Ishikawa (cell line): ENCODE data around the gene LILRB5.

Source experiments
- CEBPB ChIP-seq: IDR thresholded peaks from 2 replicates; pipeline ENCODE4 v1.6.1; 2012
- CREB1 ChIP-seq: IDR thresholded peaks from 2 replicates; pipeline ENCODE4 v1.6.1; 2012; ENCODE audit warnings: low read depth
- EGR1 ChIP-seq: IDR thresholded peaks from 2 replicates; pipeline ENCODE4 v1.6.1; 2012
- EP300 ChIP-seq: IDR thresholded peaks from 2 replicates; pipeline ENCODE4 v1.6.1; 2012; ENCODE audit warnings: borderline replicate concordance
- FOXM1 ChIP-seq: IDR thresholded peaks from 2 replicates; pipeline ENCODE4 v1.6.1; 2012; ENCODE audit warnings: low read depth, borderline replicate concordance
- MAX ChIP-seq: IDR thresholded peaks from 2 replicates; pipeline ENCODE4 v1.6.1; 2012
- NFIC ChIP-seq: IDR thresholded peaks from 2 replicates; pipeline ENCODE4 v1.6.1; 2012
- RAD21 ChIP-seq: IDR thresholded peaks from 2 replicates; pipeline ENCODE4 v1.6.1; 2012; ENCODE audit warnings: low read depth
- REST ChIP-seq: IDR thresholded peaks from 2 replicates; pipeline ENCODE4 v1.6.1; 2012; ENCODE audit warnings: low read depth, mild to moderate bottlenecking
- TAF1 ChIP-seq: IDR thresholded peaks from 2 replicates; pipeline ENCODE4 v1.6.1; 2012; ENCODE audit warnings: low read depth, mild to moderate bottlenecking
- TCF12 ChIP-seq: IDR thresholded peaks from 2 replicates; pipeline ENCODE4 v1.6.1; 2012; ENCODE audit warnings: low read depth
- TEAD4 ChIP-seq: IDR thresholded peaks from 2 replicates; pipeline ENCODE4 v1.6.1; 2012
- USF1 ChIP-seq: IDR thresholded peaks from 2 replicates; pipeline ENCODE4 v1.6.1; 2012
- YY1 ChIP-seq: IDR thresholded peaks from 2 replicates; pipeline ENCODE4 v1.6.1; 2012; ENCODE audit warnings: low read depth
- ZBTB7A ChIP-seq: IDR thresholded peaks from 2 replicates; pipeline ENCODE4 v1.6.1; 2012; ENCODE audit warnings: low read depth

The LILRB5 gene

GRCh38 chr19:54262470-54262869 is 5.4 kb upstream of the LILRB5 start:
- TF ChIP-seq CEBPB (no peak), USF1 (no peak), CREB1 (no peak), FOXM1 (no peak), TAF1 (no peak)

- TF ChIP-seq CEBPB (no peak), EP300 (no peak), TAF1 (no peak), EGR1 (no peak), USF1 (no peak), MAX (no peak), RAD21 (no peak), NFIC (no peak), TCF12 (no peak), TEAD4 (no peak), FOXM1 (no peak), YY1 (no peak), ZBTB7A (no peak), REST (no peak), CREB1 (no peak)
These were observed 5.0 kb upstream of the LILRB5 start for GRCh38 chr19:54262066-54262465.

GRCh38 chr19:54256250-54257115 is 590 bp downstream of the LILRB5 start:
- no peak for TF ChIP-seq USF1

- TF ChIP-seq EP300: no peak
- TF ChIP-seq FOXM1: no peak
- no peak for TF ChIP-seq YY1
- TF ChIP-seq TCF12: no peak
- TF ChIP-seq RAD21: no peak
- TF ChIP-seq TEAD4: no peak
- TF ChIP-seq NFIC: no peak
- no peak for TF ChIP-seq ZBTB7A
- TF ChIP-seq USF1: no peak
- no peak for TF ChIP-seq TAF1
- no peak for TF ChIP-seq REST
- TF ChIP-seq MAX: no peak
- TF ChIP-seq CREB1: no peak
- no peak for TF ChIP-seq CEBPB
These were observed 1.8 kb downstream of the LILRB5 start for GRCh38 chr19:54255105-54255775.

- TF ChIP-seq CREB1: no peak
- TF ChIP-seq MAX: no peak
- TF ChIP-seq RAD21: no peak
- no peak for TF ChIP-seq FOXM1
- TF ChIP-seq EGR1: no peak
These were observed 2.7 kb downstream of the LILRB5 start for GRCh38 chr19:54254195-54254906.
